ENCODE results near the gene SLC25A26.

Gene SLC25A26

GRCh38 chr3:66396161-66396760 lies 175.5 kb downstream of the SLC25A26 start:
- DNase-seq (ENCODE audit: low read depth in 2 of 2): no peak

DNA sequence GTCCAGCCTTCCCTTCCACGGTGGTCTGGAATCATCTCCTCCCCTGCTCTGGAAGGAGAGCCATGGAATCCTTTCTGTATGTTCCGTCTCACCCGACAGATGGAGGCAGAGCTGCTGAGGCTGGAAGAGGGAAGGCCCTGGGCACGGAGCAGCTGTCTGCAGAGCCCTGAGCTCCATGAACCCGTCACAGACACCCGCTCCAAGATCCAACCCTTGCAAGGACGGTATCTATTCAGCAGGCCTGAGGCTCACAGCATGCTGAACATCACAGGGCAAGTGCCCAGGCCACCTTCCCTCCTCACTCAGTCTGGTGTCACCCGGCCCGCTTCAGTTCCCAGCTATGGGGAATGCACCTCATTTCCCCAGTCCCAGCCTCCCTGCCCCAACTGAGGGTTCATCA lies 176.1 kb downstream of the SLC25A26 start:
- DNase-seq (ENCODE audit: low read depth in 2 of 2): no peak

- no peak for DNase-seq (ENCODE audit: low read depth in 2 of 2)
Observed at GRCh38 chr3:66397745-66398144, 176.9 kb downstream of the SLC25A26 start.

DNA sequence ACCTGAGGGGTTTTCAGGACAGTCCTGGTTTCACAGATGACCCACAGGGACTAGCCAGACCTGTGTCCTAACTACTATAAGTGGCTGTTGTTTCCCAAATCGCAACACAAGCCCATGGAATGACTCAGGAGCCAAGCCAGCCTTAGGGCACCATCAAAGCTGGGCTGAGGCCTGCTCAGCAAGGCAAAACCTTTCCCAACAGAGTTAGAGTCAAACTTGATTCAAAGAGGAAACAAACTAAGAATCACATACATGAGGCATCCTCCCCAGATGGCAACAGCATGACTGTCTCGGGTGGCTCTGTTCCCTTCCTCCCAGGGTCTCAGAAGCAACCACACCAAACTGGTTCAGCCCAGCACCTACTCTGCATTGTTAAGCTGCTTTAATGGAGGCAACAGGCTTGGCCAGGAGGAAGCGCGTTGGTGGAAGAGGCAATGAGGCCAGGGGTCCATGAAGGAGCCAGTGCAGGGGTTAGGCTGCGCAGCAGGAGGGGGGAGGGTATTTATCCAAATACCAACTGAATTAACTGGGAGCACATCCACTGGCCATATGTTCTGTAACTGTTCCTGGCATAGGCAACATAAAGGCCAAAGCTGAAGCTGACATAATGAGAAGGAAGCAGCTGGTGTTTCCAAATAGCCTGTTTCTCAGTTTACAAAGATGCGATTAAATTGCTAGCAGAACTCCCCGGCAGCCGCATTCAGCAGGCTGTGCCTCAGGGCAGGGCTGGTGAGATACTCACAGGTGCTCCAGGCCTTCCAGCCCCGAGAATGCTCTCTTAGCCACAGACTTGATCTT lies 177.6 kb downstream of the SLC25A26 start:
- no peak for DNase-seq (ENCODE audit: low read depth in 2 of 2)

- no peak for DNase-seq (ENCODE audit: low read depth in 2 of 2)
Observed at GRCh38 chr3:66399529-66400232, 178.9 kb downstream of the SLC25A26 start.

- no peak for DNase-seq (ENCODE audit: low read depth in 2 of 2)
Observed at GRCh38 chr3:66400411-66401156, 179.8 kb downstream of the SLC25A26 start.

- DNase-seq (ENCODE audit: low read depth in 2 of 2): no peak
Observed at GRCh38 chr3:66401157-66401550, 180.4 kb downstream of the SLC25A26 start.

DNA sequence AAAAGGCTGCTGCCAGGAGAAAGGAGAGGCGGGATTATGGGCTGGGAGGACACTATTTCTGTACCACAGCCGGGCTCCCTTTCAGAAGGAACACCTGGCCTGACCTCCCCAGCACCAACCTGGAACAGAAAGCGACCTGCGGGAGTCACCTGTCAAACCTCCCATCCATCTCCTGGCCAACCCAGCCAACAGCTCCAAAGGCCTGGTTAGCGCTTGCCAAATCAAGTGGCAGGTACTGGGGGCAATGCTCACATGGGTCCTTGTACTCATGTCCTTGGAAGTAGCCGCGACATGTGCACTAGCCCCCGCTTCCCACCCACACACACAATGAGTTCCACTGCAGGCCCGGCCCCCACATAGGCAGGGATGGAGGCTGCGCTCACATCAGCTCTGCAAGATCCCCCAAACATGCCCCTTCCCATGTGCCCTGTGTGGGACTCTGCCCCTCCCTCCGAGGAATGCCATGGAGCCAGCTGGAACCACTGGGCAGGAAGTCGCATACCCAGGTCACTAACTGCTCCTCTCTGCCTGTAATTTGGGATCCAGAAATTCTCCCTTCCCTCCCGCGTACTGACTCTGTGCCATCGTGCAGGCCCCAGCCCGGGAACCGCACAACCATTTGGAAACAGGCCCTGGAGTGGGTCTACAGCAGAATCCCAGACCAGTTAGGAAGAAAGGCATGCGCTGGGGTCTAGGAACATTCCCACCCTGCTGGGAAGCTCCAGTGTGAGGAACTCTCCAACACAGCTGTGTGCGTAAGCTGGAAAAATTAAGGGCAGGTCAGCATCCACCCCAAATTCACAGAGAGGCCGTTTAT lies 181.1 kb downstream of the SLC25A26 start:
- no peak for DNase-seq (ENCODE audit: low read depth in 2 of 2)

DNA sequence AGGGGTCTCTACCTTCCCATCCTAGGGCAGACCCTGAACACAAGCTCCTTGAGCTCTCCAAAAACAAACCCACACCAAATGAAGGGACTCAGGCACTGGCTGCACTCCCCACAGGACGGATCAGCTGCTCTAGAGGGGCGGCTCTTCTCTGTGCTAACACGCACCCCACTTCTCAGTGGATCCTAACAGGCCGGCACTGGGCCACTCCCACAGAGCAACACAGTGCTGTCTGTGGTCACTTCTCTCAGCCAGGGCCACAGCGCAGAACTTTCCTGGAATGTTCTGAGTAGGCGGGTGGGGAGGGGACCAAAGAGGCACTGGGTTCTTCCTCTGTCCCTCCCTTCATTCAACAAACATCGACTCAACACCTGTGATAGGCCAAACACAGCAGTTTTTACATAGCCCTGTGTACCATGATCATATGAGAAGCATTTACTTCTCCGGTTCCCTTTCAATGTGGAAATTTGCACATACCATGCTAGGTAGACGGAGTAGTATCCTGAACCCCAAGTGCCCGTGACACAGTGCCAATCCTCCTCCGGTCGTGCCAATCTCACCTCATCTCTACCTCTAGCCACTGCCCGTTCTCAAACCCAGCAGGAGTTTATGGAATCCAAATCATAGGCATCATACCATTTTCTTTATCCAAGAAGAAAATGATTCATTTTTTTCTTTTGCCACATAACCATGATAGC lies 181.9 kb downstream of the SLC25A26 start:
- no peak for DNase-seq (ENCODE audit: low read depth in 2 of 2)

- no peak for DNase-seq (ENCODE audit: low read depth in 2 of 2)
Observed at GRCh38 chr3:66403323-66403990, 182.7 kb downstream of the SLC25A26 start.

- DNase-seq (ENCODE audit: low read depth in 2 of 2): no peak
Observed at GRCh38 chr3:66404197-66404596, 183.4 kb downstream of the SLC25A26 start.

- DNase-seq (ENCODE audit: low read depth in 2 of 2): no peak
Observed at GRCh38 chr3:66404903-66405700, 184.3 kb downstream of the SLC25A26 start.

DNA sequence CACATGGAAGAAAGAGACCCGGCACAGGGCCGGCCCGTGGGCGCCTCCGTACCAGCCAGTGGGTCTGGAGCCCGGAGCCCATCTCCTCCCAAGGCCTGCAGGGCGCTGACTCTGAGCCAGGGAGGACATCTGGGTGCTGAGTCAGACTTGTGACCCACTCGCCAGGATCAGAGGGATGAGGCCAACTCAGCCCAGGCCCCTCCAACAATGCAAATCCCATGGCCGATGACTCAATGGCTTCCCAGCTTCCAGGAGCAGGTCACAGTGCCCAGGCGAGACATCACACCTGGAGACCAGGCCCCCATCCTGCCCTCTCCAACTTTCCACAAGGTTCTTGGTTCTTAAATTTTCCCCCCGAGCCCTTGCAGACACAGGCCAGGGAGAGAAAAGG lies 184.9 kb downstream of the SLC25A26 start:
- no peak for DNase-seq (ENCODE audit: low read depth in 2 of 2)

DNA sequence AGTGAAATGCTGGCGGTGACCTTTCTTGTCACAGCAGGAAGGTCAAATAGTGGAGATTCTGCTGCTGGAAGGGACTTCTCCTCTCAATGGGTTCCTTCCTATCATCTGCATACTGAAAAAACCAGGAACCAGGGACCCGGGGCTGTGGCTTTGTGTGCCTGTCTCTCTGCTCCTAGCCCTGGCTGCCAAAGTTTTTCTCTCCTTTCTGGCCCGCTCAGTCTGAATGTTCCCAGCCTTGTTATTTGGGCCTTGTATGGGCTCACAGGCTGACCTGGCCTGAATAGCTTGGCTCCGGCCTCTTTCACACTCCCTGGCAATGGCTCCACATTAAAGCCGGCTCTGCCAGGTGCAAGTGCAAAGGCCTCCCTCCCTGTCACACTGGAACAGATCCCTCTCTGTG lies 185.4 kb downstream of the SLC25A26 start:
- DNase-seq (ENCODE audit: low read depth in 2 of 2): no peak

DNA sequence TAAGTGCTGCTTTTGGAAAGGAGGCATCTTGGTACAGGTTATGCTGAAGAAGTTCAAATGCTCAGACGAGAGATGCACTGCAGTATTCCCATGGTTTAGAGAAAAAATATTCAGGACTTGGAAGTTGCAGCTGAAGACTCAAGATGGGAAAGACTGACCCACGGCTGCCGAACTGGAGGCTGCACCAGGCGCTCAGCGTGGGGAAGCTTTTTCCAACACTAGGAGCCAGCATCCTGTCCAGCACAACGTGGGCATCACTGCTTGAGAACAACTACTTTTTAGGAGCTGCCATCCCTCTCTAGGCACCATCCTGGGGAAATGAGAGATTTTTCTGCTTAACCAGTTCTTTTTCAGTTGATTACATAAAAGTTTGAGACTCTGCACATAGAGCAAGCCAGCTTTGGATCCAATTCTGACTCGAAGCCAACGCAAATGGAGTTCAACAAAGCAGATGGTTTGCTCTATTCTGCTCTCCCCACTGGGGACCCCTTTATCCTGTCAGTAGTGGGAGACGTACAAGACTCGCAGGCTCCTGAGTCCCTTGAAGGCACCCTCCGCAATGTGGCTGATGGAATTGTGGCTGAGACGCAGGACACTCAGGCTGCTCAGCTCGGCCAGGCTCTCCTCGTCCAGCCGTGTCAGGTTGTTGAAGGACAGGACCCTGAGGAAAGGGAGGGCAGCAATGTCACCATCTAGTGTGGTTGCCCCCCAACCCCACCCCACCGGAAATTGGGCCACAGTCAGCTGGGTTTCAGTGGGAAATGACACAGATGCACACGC lies 186.2 kb downstream of the SLC25A26 start:
- no peak for DNase-seq (ENCODE audit: low read depth in 2 of 2)

- peak; percentile 60 to 68 for DNase-seq (ENCODE audit: low read depth in 2 of 2)
Observed at GRCh38 chr3:66407611-66408218, 186.9 kb downstream of the SLC25A26 start.

DNA sequence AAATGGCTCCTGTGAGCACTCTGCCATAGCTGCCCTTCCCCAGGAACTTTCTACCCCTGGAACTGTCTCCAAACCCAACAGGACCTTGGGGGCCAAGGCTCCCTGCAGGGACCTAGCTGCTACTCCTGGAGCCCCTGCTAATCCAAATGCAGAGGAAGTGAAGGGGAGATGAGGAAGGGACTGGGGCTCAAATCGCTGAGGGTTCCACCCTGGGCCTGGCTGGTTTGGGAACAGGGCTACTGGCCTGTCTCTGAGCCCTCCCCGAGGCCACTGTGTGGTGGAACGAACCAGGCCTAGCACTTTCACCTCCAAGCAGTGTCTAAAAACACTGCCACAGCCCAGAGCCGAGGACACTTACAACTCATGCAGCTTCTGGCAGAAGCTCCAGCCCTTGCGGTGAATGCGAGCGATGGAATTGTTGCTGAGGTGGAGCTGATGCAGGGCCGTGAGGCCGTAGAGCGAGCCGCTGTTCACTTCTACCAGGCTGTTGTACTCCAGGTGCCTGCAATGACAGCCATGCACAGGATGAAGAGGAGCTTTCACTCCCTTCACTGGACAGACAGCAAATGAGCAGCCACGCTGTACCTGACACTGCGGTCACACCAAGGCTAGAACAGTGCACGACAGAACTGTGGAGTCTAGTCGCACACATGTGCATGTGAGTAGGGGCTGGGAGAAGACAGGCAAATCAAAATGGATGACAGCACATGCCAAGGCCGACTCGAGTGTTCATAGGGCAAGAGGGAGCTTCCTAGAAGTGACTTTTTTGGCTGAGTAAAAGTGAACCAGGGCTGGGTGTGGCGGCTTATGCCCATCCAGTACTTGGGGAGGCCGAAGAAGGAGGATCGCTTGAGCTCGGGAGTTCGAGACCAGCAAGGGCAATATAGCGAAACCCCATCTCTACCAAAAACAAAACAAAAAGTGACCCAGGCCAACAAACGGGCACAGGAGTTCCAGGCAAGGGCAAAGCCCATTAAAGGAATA lies 189.3 kb downstream of the SLC25A26 start:
- no peak for DNase-seq (ENCODE audit: low read depth in 2 of 2)

Data from stimulated activated CD8-positive, alpha-beta memory T cell treated with anti-CD3 and anti-CD28 coated beads, Interleukin-2, amount 100 ng/mL, for 48 hours (primary cell).